Measurements from ENCODE around the gene OR52I2.

DNA sequence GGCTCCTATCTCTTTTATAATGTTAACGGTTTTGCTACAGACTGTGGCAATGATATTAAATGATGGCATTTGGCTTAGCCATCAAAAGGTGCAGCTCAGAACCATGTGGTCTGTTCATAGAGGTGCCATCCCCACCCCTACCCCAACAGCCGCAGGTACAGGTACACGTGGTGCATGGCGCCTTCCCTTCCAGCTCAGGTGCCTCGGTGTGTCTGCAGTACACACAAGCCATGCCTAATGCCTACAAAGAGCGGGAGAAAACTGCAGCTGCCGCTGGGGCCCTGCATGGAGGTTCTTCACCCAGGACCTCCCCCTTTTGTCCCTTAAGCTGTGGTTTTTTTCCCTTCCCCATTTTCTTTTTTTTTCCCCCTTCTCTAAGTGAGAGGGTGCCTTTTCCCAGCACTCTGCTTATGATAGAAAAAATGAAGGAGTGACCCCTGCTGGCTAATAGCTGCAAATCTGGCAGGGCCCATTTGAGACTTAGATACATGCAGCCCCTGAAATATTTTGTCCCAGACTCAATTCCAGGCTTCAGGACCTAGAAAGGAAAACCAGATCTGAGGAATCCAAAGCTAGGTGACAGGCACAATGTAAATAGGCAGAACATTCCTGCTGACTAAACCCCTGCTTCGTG is 30.1 kb upstream of the OR52I2 start:
- TF ChIP-seq, protein P1, sequence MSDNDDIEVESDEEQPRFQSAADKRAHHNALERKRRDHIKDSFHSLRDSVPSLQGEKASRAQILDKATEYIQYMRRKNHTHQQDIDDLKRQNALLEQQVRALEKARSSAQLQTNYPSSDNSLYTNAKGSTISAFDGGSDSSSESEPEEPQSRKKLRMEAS (IDR thresholded peaks at IDR 0.05; ENCODE audit: low read depth, low read length): no peak
- TF ChIP-seq POLR2A (IDR thresholded peaks at IDR 0.05; ENCODE audit: extremely low read depth, insufficient read length): no peak
